MCF 10A (cell line): Measurements from ENCODE around the gene WDFY4. TPM values are rescaled to one million over a fixed set of nuclear protein-coding genes. Genes with fewer than 3 reads are reported as not detected.

Source experiments
- BruUV-seq: library from RNA; stranded (reverse); fragments of 400-500 nt; replicated peaks from 2 replicates; lab custom pipeline; 2021; lab: Mats Ljungman, UMichigan
- CTCF ChIA-PET: fragments of 300-600 bp; sonication (Branson Sonifier 250); formaldehyde crosslinking; extraction: SDS; loops from one replicate; lab custom pipeline; 2021; ENCODE audit warnings: antibody characterized with exemption, inconsistent platforms; lab: Yijun Ruan, JAX
- POLR2A ChIA-PET: fragments of 300-600, 350-650 bp; sonication (Branson Sonifier 250); formaldehyde crosslinking; extraction: SDS; loops from one replicate; lab custom pipeline; 2020; ENCODE audit warnings: antibody characterized with exemption, inconsistent platforms; lab: Yijun Ruan, JAX
- DNase-seq: peaks from one replicate; pipeline ENCODE4 v3.0.0-alpha.2; 2018; ENCODE audit not compliant: unreplicated experiment
- H3K27ac Mint-ChIP-seq: one replicate; pipeline ENCODE4 v1.8.0; 2022; ENCODE audit warnings: mild to moderate bottlenecking, low read depth, mixed read lengths; ENCODE audit not compliant: unreplicated experiment
- H3K27me3 Mint-ChIP-seq: one replicate; pipeline ENCODE4 v1.8.0; 2022; ENCODE audit warnings: mixed read lengths; ENCODE audit not compliant: insufficient read depth, unreplicated experiment
- H3K36me3 Mint-ChIP-seq: one replicate; pipeline ENCODE4 v1.8.0; 2022; ENCODE audit warnings: mild to moderate bottlenecking, moderate library complexity, mixed read lengths; ENCODE audit not compliant: insufficient read depth, unreplicated experiment
- H3K4me1 Mint-ChIP-seq: one replicate; pipeline ENCODE4 v1.8.0; 2022; ENCODE audit warnings: mixed read lengths; ENCODE audit not compliant: insufficient read depth, unreplicated experiment
- H3K4me3 Mint-ChIP-seq: one replicate; pipeline ENCODE4 v1.8.0; 2022; ENCODE audit warnings: mild to moderate bottlenecking, moderate library complexity, mixed read lengths; ENCODE audit not compliant: unreplicated experiment
- H3K9me3 Mint-ChIP-seq: one replicate; pipeline ENCODE4 v1.8.0; 2022; ENCODE audit warnings: mixed read lengths; ENCODE audit not compliant: unreplicated experiment
- CTCF ChIP-seq: fragments of 200-600 bp; IDR thresholded peaks from one replicate; pipeline ENCODE4 v1.8.0; 2022; ENCODE audit warnings: antibody characterized with exemption, mild to moderate bottlenecking; ENCODE audit not compliant: unreplicated experiment
- intact Hi-C: fragments of 100-400 bp; cut with micrococcal nuclease; formaldehyde crosslinking; loops from 2 replicates; pipeline ENCODE4 v1.14.1; 2022
- total RNA-seq: library from RNA; stranded (reverse); gene quantifications from 2 replicates; pipeline ENCODE4 v1.2.3, GENCODE V29; 2022

The WDFY4 gene
- total RNA-seq, 1 experiment from 2014 or later, result not detected

GRCh38 chr10:48740988-48741387 lies 56.3 kb downstream of the WDFY4 start:
- intact Hi-C loops, result no loop called here
- Mint-ChIP-seq H3K27me3 (peaks cover 12% of the 10 kb centered on the region), H3K27ac (no peak overlapping the region), H3K36me3 (no peaks in the 10 kb centered on the region), H3K4me1 (no peaks in the 10 kb centered on the region), H3K4me3 (no peak overlapping the region), H3K9me3 (no peaks in the 10 kb centered on the region)
- no peak for TF ChIP-seq CTCF
- ChIA-PET CTCF (interaction anchor here (0.7 kb wide), 1 partner anchor 667 kb away, joined by 3 read pairs; no protein-coding TSS in a partner anchor), POLR2A (interaction anchor here (0.6 kb wide), 1 partner anchor 372 kb away, joined by 3 read pairs; no protein-coding TSS in a partner anchor)
- DNase-seq, result no peak
- BruUV-seq, result no TSS peak

GRCh38 chr10:48742891-48743860 lies 58.5 kb downstream of the WDFY4 start:
- intact Hi-C loops, result no loop called here
- BruUV-seq, result no TSS peak
- H3K4me1 Mint-ChIP-seq, result no peaks in the 10 kb centered on the region

GRCh38 chr10:48744587-48744986 lies 59.9 kb downstream of the WDFY4 start:
- TF ChIP-seq CTCF, result no peak
- Mint-ChIP-seq H3K36me3 (no peaks in the 10 kb centered on the region), H3K27ac (no peak overlapping the region), H3K4me1 (no peaks in the 10 kb centered on the region), H3K27me3 (peaks cover 25% of the 10 kb centered on the region), H3K9me3 (peaks cover 9% of the 10 kb centered on the region), H3K4me3 (no peak overlapping the region)
- intact Hi-C loops, result no loop called here
- no TSS peak for BruUV-seq
- DNase-seq, result no peak
- POLR2A ChIA-PET, result no interaction called here
- CTCF ChIA-PET, result no interaction called here

More at GRCh38 chr10:48742891-48743860, 58.5 kb downstream of the WDFY4 start:
- Mint-ChIP-seq H3K9me3 (peaks cover 9% of the 10 kb centered on the region), H3K4me3 (no peak overlapping the region), H3K36me3 (no peaks in the 10 kb centered on the region), H3K27ac (no peak overlapping the region), H3K27me3 (peaks cover 25% of the 10 kb centered on the region)
- no peak for TF ChIP-seq CTCF
- DNase-seq, result no peak
- ChIA-PET CTCF (interaction anchor here (0.5 to 0.6 kb wide), 2 partner anchors 10 to 137 kb away, joined by 3 read pairs; no protein-coding TSS in a partner anchor), POLR2A (no interaction called here)

DNA sequence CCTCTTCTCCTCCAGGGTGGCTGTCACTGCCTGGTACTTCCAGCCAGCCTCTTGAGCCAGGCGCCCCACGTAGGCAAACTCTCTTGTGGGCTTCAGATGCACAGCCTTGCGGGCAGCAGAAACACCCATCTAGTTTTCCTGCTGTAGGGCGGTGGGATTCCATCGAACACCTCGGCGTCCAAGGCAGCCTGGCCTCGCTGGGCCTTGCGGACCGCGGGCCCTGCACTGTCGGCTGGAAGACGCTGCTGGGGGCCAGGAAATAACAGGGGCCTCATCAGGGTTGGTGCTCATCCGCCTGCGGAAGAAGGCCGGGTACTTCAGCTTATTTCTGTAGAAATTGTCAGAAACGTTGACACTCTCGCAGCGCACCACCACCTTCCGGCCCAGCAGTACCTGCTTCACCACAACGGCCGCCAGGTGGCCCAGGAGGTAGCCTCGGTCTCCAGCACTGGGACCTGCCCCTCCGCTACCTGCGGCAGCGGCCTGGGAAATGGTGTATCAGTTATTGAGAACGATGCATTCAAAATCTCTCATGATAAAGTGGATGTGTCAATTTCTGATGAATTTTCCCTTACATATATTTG lies 61.1 kb downstream of the WDFY4 start:
- CTCF ChIA-PET, result interaction anchor here (0.7 kb wide), 1 partner anchor 13 kb away, joined by 3 read pairs; no protein-coding TSS in a partner anchor
- no peaks in the 10 kb centered on the region for H3K4me1 Mint-ChIP-seq
- intact Hi-C loops, result no loop called here
- POLR2A ChIA-PET, result no interaction called here
- H3K4me3 Mint-ChIP-seq, result no peak overlapping the region
- H3K27me3 Mint-ChIP-seq, result peaks cover 25% of the 10 kb centered on the region
- no TSS peak for BruUV-seq
- H3K27ac Mint-ChIP-seq, result no peak overlapping the region
- H3K36me3 Mint-ChIP-seq, result no peaks in the 10 kb centered on the region
- DNase-seq, result no peak
- H3K9me3 Mint-ChIP-seq, result peaks cover 9% of the 10 kb centered on the region
- no peak for TF ChIP-seq CTCF
